ENCODE data around the gene CTDP1.

The CTDP1 gene

DNA sequence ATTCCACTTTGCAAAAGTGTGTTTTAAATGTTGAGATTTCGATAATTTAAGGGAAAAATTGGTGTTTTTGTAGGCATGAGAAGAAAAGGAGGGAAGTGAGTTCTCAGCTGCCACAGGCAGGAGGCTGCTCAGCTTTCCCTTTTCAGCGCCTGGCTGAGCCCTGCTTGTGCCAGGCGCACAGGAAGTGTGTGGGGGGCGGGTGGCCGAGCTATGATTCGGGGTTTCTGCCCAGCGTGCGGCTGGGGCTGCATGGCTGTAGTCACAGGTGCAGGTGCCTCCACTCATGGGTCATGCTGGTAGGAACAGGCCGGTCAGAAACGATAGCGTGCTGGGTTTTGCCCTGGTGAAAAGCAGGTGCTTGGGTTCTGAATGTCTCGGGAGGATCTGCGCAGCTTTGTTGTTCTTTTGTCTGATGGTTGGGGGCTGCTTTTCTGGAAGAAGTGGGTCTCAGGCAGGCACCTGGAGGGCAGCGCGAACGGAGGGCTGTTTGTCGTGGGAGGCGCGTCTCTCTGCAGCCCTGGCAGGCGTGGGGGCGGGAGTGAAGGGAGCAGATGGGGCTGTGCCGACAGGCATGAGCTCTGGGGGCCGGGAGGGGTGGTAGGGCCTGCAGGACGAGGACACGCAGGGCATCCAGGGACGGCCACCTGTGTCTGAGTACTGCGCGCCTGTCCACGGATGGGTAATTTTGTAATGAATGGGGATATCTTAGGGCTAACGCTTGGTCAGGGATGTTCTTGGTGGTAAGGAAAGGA, 120.2 kb downstream of the CTDP1 start:
- DNase-seq, result no peak

DNA sequence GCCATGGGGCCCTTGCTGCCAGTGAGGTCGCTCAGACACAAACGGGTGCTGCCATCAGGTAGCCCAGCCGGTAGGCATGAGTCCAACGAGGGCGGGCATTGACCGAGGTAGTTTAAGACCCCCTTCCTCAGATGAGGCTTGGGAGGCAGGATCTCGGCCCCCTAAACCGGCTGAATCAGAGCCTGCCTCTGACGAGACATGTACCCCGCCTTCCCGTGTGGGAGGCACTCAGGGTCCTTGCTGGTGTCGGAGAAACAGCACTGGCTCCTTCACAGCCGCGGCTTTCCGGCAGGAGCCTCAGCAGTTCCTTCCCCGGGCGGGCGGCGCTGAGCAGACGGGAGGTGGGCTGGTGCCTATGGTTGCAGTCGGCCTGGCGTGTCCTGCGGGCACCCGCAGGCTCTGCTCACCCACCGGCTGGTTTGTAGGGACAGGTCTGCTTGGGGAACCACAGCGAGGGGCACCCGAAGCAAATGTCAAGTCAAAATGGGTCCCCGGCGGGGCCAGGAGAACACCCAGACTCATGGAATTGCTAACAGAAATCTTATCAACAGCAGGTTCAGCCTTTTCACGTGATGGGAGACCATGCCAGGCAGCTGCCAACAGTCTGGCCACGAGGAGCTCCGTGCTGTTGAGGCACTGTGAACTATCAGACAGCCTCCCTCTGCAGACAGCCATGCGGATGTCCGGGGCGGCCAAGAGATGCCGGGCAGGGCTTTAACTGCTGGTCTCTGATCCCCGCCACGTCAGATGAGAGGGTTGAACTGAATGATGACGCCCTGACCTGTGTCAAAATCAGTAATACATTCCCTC, 121.0 kb downstream of the CTDP1 start:
- DNase-seq, result no peak

DNA sequence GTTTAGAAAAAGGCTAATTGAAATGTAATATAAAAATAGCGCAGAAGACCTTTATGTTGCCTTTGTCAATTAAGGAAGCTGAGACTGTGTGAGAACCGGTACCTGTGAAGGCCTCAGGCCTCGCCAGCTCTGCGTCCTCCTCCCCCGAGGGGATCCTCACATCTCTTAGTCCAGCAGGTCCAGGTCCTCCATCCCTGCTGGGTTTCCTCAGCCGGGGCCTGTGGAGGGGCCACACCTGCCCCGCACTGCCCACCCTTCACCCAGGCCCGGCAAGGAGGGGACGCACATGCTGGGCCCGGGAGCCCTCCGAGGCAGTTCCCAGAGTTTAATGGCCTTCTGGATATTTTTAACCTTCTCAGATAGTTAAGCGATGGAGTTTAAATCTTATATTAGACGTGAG, 121.6 kb downstream of the CTDP1 start:
- DNase-seq, result no peak

DNA sequence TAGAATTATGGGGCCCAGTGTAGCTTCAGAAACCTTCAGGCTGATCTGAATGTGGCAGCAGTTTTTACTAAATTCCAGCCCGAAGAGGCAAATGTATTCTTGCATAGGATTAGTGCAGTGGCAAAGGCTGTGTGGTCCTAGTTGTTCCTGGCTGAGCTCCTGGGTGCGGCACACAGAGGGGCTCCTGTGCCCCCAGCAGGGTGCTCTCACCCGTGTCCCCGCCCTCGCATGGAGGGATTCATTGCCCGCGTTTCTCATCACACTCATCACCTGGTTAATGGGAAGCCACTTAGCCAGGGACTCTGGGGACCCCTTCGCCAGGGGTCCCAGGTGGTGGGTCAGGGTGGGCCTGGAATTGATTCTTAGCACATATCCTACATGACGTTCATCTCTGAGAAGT, 122.0 kb downstream of the CTDP1 start:
- DNase-seq, result no peak

DNA sequence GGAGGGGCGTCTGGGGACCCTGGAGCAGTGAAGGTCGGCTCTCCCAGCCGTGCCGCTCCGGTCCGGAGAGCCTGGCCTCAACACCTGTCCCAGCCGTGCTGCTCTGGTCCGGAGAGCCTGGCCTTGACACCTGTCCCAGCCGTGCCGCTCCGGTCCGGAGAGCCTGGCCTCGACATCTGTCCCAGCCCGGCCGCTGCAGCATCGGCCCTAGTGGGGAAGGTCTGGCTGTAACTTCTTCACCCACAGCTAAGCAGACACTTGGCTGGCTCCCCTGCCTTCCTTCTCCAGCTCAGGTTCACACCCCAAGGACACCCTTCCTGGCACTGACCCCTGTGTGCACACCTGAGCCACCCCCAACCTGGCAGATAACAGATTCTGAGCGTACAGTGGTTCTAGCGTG, 122.7 kb downstream of the CTDP1 start:
- DNase-seq, result no peak

DNA sequence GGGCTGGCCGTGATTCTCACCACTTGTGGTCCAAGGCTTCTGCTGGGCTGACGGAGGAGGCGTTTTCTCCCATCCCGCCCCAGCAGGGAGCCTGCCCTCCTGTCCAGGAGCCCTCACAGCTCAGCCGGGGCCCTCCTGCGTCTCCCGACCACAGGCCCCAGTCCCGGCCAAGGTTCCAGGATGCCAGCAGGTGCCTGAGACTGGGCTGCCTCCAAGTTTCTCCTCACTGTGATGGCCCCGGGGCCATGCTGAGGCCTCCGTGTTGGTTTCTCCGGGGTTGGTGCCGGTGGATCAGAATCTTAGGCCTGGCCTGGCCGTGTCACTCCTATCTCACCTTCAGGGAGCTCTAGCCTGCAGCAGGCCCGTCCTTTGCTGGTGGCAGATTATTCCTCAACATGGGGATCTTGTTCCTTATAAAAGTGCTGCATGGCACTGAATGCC, 124.0 kb downstream of the CTDP1 start:
- no peak for DNase-seq
